Testis (tissue), 3 donors: ENCODE data around the gene LRIT3. TPM values are rescaled to one million over a fixed set of nuclear protein-coding genes. Genes with fewer than 3 reads are reported as not detected.
A peak's percentile ranks its signal among the peaks of the same experiment; 100 is the strongest.

Experiments
- DNase-seq: peaks from one replicate; pipeline ENCODE4 v3.0.0-alpha.2; 2019
- H3K27ac ChIP-seq, 2 donors: fragments of 200-600 bp; sonication (generic); one replicate each; pipeline ENCODE4 v1.5.1; 2019
- H3K27me3 ChIP-seq: fragments of 200-600 bp; sonication (generic); one replicate; pipeline ENCODE4 v1.5.1; 2019
- H3K36me3 ChIP-seq: fragments of 200-600 bp; sonication (generic); one replicate; pipeline ENCODE4 v1.5.1; 2017; ENCODE audit warnings: low read depth; ENCODE audit errors: missing control alignments
- H3K4me1 ChIP-seq: fragments of 200-600 bp; sonication (generic); one replicate; pipeline ENCODE4 v1.5.1; 2019
- H3K4me3 ChIP-seq, 2 donors: fragments of 200-600 bp; sonication (generic); one replicate each; pipeline ENCODE4 v1.5.1; 2017 to 2019
- H3K9me3 ChIP-seq: fragments of 200-600 bp; sonication (generic); one replicate; pipeline ENCODE4 v1.5.1; 2017
- POLR2A ChIP-seq: fragments of 450-650 bp; IDR thresholded peaks from one replicate; pipeline ENCODE4 v1.6.1; 2017; ENCODE audit warnings: antibody characterized with exemption, mild to moderate bottlenecking, moderate library complexity
- WGBS, 2 donors: methylation state at CpG; one replicate each; pipeline ENCODE4 v1.1.5; 2018; 5-methylcytosine and 5-hydroxymethylcytosine counted together
- intact Hi-C: fragments of 100-400 bp; cut with DNase I; formaldehyde crosslinking; loops from one replicate; pipeline ENCODE4 v1.15.1; 2023; ENCODE audit warnings: low total_unique reads
- polyA plus RNA-seq: library from polyadenylated mRNA; stranded (reverse); fragments of 350-450 nt; fragmentation: Illumina TruSeq; extraction: RNeasy Lipid Tissue Mini Kit (QIAGEN cat#74804); gene quantifications from one replicate; pipeline ENCODE4 v1.2.3, GENCODE V29; 2014; ENCODE audit warnings: low read depth, low replicate concordance; ENCODE audit not compliant: insufficient read depth
- total RNA-seq, 2 donors: library from RNA; depleted of rRNA; stranded (reverse); fragments of >200 nt; gene quantifications; one replicate each; pipeline ENCODE4 v1.2.3, GENCODE V29; 2016
- TF ChIP-seq, protein P1 (sequence below), 3 experiments: fragments of 450-650 bp in 2 of 3; fragments of 200-600 bp in 1 of 3; sonication (generic) in 1 of 3; IDR thresholded peaks; one replicate each; pipeline ENCODE4 v1.5.1; 2016 to 2019; ENCODE audit warnings: antibody characterized with exemption in 3 of 3, mild to moderate bottlenecking in 2 of 3, moderate library complexity in 1 of 3

Gene LRIT3
- total and polyA plus RNA-seq, 3 donors from 2014 or later: 0.37 to 1.2 (median 0.73) TPM

DNA sequence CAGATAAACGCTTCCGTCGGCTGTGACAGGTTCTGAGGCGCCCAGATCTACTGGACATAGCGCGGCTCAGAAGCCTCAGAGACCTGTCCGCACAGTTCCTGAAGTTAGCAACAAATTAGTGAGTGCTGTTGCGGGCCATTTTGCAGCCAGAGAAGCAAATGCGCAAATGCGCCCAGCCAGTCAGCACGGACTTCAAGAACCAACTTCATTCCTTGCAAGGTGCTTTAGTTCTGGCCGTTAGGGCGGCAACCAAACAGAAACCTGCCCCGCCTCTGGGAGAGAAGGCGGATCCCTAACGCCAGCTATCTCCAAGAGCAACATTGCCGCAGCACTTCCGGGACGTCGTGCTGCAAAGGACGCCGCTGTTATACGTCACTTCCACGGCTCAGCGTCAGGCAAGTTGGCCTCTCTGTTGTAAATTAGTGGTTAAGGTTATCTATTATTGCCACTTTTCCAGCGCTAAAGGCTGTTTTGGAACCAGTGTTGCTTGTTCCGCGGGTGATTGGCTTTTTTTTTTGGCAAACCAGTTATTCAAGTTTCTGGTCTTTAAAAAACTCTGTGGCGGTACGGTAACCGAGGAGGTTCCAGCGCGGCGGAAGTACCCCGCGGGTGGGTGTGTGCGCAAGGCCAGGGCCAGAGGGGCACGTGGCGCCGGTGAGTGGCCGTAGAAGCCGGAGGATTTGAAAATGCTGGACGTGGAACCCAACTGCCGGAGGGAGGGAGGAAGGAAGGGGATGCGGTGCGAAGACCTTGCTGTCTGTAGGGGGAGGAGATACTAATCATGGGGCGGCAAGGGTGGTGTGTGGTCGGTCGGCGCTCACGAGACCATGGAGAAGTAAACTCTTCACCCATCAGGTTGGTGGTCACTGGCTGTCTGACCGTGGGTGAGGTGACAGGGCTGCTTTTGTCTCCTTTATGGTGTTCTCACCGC is 32.5 kb upstream of the LRIT3 start, which contains the start of gene GAR1:
Gene GAR1 (plus strand): TSS at position 612 of the 931 bp plus-strand sequence. CDS start 403 bp downstream, outside the sequence.
- Histone ChIP-seq H3K36me3 (no peaks in the 10 kb centered on the region), H3K27ac (peak within 1 kb of the TSS; percentile 89 to 92), H3K4me3 (peak within 1 kb of the TSS; percentile 84 to 87), H3K9me3 (no peaks in the 10 kb centered on the region), H3K4me1 (peaks cover 8% of the 10 kb centered on the region), H3K27me3 (no peaks in the 10 kb centered on the region)
- peak; percentile 97 for DNase-seq
- no peak for TF ChIP-seq POLR2A
- intact Hi-C loops: loop anchor here (10.0 kb wide), 1 partner anchor 121 kb away; no protein-coding TSS in a partner anchor
- 0% methylated on average over 22 to 53 of the region's 53 CpGs for WGBS, 2 donors

- no peak for TF ChIP-seq POLR2A
- TF ChIP-seq, protein P1, sequence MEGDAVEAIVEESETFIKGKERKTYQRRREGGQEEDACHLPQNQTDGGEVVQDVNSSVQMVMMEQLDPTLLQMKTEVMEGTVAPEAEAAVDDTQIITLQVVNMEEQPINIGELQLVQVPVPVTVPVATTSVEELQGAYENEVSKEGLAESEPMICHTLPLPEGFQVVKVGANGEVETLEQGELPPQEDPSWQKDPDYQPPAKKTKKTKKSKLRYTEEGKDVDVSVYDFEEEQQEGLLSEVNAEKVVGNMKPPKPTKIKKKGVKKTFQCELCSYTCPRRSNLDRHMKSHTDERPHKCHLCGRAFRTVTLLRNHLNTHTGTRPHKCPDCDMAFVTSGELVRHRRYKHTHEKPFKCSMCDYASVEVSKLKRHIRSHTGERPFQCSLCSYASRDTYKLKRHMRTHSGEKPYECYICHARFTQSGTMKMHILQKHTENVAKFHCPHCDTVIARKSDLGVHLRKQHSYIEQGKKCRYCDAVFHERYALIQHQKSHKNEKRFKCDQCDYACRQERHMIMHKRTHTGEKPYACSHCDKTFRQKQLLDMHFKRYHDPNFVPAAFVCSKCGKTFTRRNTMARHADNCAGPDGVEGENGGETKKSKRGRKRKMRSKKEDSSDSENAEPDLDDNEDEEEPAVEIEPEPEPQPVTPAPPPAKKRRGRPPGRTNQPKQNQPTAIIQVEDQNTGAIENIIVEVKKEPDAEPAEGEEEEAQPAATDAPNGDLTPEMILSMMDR (IDR thresholded peaks at IDR 0.05): no peak
- intact Hi-C loops: loop anchor here (10.0 kb wide), 1 partner anchor 121 kb away; no protein-coding TSS in a partner anchor
- Histone ChIP-seq H3K27ac (peak overlapping the region; percentile 89 to 92), H3K4me3 (peak overlapping the region; percentile 84 to 87), H3K9me3 (no peaks in the 10 kb centered on the region), H3K27me3 (no peaks in the 10 kb centered on the region), H3K4me1 (peaks cover 8% of the 10 kb centered on the region), H3K36me3 (no peaks in the 10 kb centered on the region)
- no peak for DNase-seq
- 0% methylated on average over 18 to 19 of the region's 19 CpGs for WGBS, 2 donors
Observed at GRCh38 chr4:109816082-109816442, 31.8 kb upstream of the LRIT3 start.

GRCh38 chr4:109816894-109817293 is 31.0 kb upstream of the LRIT3 start:
- H3K27ac ChIP-seq: no peak overlapping the region
- no peaks in the 10 kb centered on the region for H3K27me3 ChIP-seq
- H3K36me3 ChIP-seq: no peaks in the 10 kb centered on the region
- no peak overlapping the region for H3K4me3 ChIP-seq
- peaks cover 8% of the 10 kb centered on the region for H3K4me1 ChIP-seq
- 29 to 45% methylated on average over 1 of the region's 1 CpG for WGBS, 2 donors
- TF ChIP-seq, protein P1 (IDR thresholded peaks at IDR 0.05): no peak
- no peak for TF ChIP-seq POLR2A
- intact Hi-C loops: loop anchor here (10.0 kb wide), 1 partner anchor 122 kb away; no protein-coding TSS in a partner anchor
- DNase-seq: no peak
- no peaks in the 10 kb centered on the region for H3K9me3 ChIP-seq

GRCh38 chr4:109818268-109818667 is 29.6 kb upstream of the LRIT3 start:
- intact Hi-C loops: loop anchor here (10.0 kb wide), 1 partner anchor 123 kb away; no protein-coding TSS in a partner anchor
- TF ChIP-seq, protein P1 (IDR thresholded peaks at IDR 0.05): no peak
- TF ChIP-seq POLR2A: no peak
- WGBS, 2 donors: 92 to 94% methylated on average over 4 of the region's 4 CpGs
- H3K4me1 ChIP-seq: peaks cover 8% of the 10 kb centered on the region
- no peaks in the 10 kb centered on the region for H3K27me3 ChIP-seq
- no peak overlapping the region for H3K4me3 ChIP-seq
- no peaks in the 10 kb centered on the region for H3K36me3 ChIP-seq
- no peak overlapping the region for H3K27ac ChIP-seq
- H3K9me3 ChIP-seq: no peaks in the 10 kb centered on the region
- no peak for DNase-seq

- no peak for TF ChIP-seq POLR2A
- TF ChIP-seq, protein P1 (IDR thresholded peaks at IDR 0.05): no peak
- H3K9me3 ChIP-seq: no peaks in the 10 kb centered on the region
- 58 to 65% methylated on average over 2 of the region's 2 CpGs for WGBS, 2 donors
- H3K27ac ChIP-seq: peak overlapping the region in 1 of 2 donors; percentile 26
- H3K27me3 ChIP-seq: no peaks in the 10 kb centered on the region
- no peak overlapping the region for H3K4me3 ChIP-seq
- peak; percentile 66 for DNase-seq
- no peaks in the 10 kb centered on the region for H3K36me3 ChIP-seq
- peaks cover 8% of the 10 kb centered on the region for H3K4me1 ChIP-seq
- intact Hi-C loops: loop anchor here (10.0 kb wide), 1 partner anchor 396 kb away; no protein-coding TSS in a partner anchor
Observed at GRCh38 chr4:109820563-109820962, 27.3 kb upstream of the LRIT3 start.
